ENCODE measurements around the gene SYK. TPM values are rescaled to one million over a fixed set of nuclear protein-coding genes. Genes with fewer than 3 reads are reported as not detected.

SYK gene
- total and polyA plus RNA-seq, 2 of the 4 experiments (the other 2 are of a cell fraction): not detected

GRCh38 chr9:90907790-90908189, 106.2 kb downstream of the SYK start:
- H4K8ac ChIP-seq (ENCODE audit: low read depth in 2 of 2, low read length in 2 of 2): no peak overlapping the region
- H4K20me1 ChIP-seq (ENCODE audit: insufficient read depth, low read length): no peaks in the 10 kb centered on the region
- no peak overlapping the region for H2BK20ac ChIP-seq (ENCODE audit: low read depth, low read length)
- peaks cover 2% of the 10 kb centered on the region; the same call in 1 of the 2 replicates for H3K4me1 ChIP-seq (ENCODE audit: control insufficient read depth, insufficient read depth, low read length)
- H3K56ac ChIP-seq (ENCODE audit: extremely low read depth, insufficient read depth, low read length): no peak overlapping the region
- H2AFZ ChIP-seq (replicated peaks; ENCODE audit: low read length, poor library complexity): no peak overlapping the region
- no peak overlapping the region for H4K91ac ChIP-seq (ENCODE audit: insufficient read depth, low read depth, low read length)
- POLR2A ChIA-PET (ENCODE audit: unreplicated experiment): no interaction called here
- no peak overlapping the region for H3K4me3 ChIP-seq (ENCODE audit: insufficient read depth, low read depth, low read length)
- H3K9me1 ChIP-seq (ENCODE audit: insufficient read depth, low read length): no peaks in the 10 kb centered on the region
- dilution Hi-C loops (cut with HindIII; ENCODE audit: low sequenced_read_pairs, unreplicated experiment) (no loop called here), intact Hi-C loops (cut with micrococcal nuclease) (no loop called here), in situ Hi-C loops (cut with MboI; ENCODE audit: low sequenced_read_pairs) (no loop called here)
- H3K18ac ChIP-seq (ENCODE audit: low read depth, low read length): no peak overlapping the region
- no peaks in the 10 kb centered on the region; the same call in 1 of the 2 replicates for H3K27me3 ChIP-seq (ENCODE audit: control insufficient read depth, insufficient read depth, low read length)
- H3K79me1 ChIP-seq (ENCODE audit: low read depth in 1 of 2, low read length in 2 of 2): no peaks in the 10 kb centered on the region
- H3K36me3 ChIP-seq (ENCODE audit: control insufficient read depth, insufficient read depth, low read length): no peaks in the 10 kb centered on the region
- H3K4me2 ChIP-seq (ENCODE audit: low read depth, low read length): no peak overlapping the region
- H2BK15ac ChIP-seq (ENCODE audit: low read depth, low read length): no peak overlapping the region
- peaks cover under 1% of the 10 kb centered on the region; the same call in 1 of the 2 replicates for H3K9me3 ChIP-seq (ENCODE audit: control insufficient read depth, insufficient read depth, low read length)
- H4K5ac ChIP-seq (ENCODE audit: low read depth, low read length): no peak overlapping the region
- no TSS peak for BruUV-seq (replicated peaks)
- H3K4ac ChIP-seq (ENCODE audit: low read depth, low read length): no peak overlapping the region
- no peak overlapping the region for H3K14ac ChIP-seq (replicated peaks; ENCODE audit: low read depth, low read length)
- H3K27ac ChIP-seq (ENCODE audit: insufficient read depth, low read length): no peak overlapping the region
- DNase-seq: no peak
- CTCF ChIA-PET: no interaction called here
- H2BK5ac ChIP-seq (ENCODE audit: low read depth, low read length, poor library complexity, severe bottlenecking): no peak overlapping the region
- no peak overlapping the region for H2AK9ac ChIP-seq (replicated peaks; ENCODE audit: low read depth, low read length, poor library complexity)
- WGBS, 2 experiments (ENCODE audit: extremely low coverage in 2 of 2, insufficient read length in 1 of 2): 92% methylated on average over 2 of the region's 4 CpGs; no CpG with 5 or more reads in 1 of the 2 experiments
- no peak for ATAC-seq (ENCODE audit: low read depth)
- no peak overlapping the region for H3K23ac ChIP-seq (ENCODE audit: low read depth, low read length)
- H2AK5ac ChIP-seq (ENCODE audit: low read depth, low read length): no peak overlapping the region
- TF ChIP-seq MAZ (IDR thresholded peaks at IDR 0.05; ENCODE audit: borderline replicate concordance, low read depth, low read length) (no peak), ELK1 (IDR thresholded peaks at IDR 0.05; ENCODE audit: borderline replicate concordance, low read depth, low read length) (no peak), MAFK (IDR thresholded peaks at IDR 0.05; ENCODE audit: low read depth, low read length) (no peak), SMC3 (IDR thresholded peaks at IDR 0.05; ENCODE audit: low read depth, low read length) (no peak)
- TF ChIP-seq, protein P1, sequence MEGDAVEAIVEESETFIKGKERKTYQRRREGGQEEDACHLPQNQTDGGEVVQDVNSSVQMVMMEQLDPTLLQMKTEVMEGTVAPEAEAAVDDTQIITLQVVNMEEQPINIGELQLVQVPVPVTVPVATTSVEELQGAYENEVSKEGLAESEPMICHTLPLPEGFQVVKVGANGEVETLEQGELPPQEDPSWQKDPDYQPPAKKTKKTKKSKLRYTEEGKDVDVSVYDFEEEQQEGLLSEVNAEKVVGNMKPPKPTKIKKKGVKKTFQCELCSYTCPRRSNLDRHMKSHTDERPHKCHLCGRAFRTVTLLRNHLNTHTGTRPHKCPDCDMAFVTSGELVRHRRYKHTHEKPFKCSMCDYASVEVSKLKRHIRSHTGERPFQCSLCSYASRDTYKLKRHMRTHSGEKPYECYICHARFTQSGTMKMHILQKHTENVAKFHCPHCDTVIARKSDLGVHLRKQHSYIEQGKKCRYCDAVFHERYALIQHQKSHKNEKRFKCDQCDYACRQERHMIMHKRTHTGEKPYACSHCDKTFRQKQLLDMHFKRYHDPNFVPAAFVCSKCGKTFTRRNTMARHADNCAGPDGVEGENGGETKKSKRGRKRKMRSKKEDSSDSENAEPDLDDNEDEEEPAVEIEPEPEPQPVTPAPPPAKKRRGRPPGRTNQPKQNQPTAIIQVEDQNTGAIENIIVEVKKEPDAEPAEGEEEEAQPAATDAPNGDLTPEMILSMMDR (conservative IDR thresholded peaks at IDR 0.05; ENCODE audit: low read depth, low read length): no peak
- H2BK120ac ChIP-seq (ENCODE audit: low read depth, low read length): no peak overlapping the region
- no peak overlapping the region for H3K9ac ChIP-seq (ENCODE audit: low read depth, low read length)
